Measurements from ENCODE around the gene BASP1. TPM values are rescaled to one million over a fixed set of nuclear protein-coding genes. Genes with fewer than 3 reads are reported as not detected.

Gene BASP1
- total RNA-seq, 3 donors from 2014 or later: 19.9 to 50.1 (median 34.9) TPM

DNA sequence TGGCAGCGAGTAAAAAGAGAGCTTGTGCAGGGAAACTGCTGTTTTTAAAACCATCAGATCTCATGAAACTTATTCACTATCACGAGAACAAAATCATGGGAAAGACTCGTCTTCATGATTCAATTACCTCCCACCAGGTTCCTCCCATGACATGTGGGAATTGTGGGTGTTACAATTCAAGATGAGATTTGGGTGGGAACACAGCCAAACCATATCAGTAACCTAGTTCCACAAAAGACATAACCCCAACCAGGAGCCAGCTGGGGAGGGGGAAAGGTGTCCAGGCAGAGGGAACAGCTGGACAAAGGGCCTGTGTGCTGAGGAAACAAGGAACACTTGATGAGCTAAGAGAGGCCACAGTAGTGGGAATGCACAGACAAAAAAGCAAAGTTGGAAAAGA lies 71.1 kb downstream of the BASP1 start:
- no peaks in the 10 kb centered on the region for H3K27me3 ChIP-seq
- no peak for DNase-seq (ENCODE audit: low spot score in 2 of 2)
- H3K4me1 ChIP-seq: no peaks in the 10 kb centered on the region
- no peak overlapping the region for H3K27ac ChIP-seq
- intact Hi-C loops (cut with DNase I; ENCODE audit: low total_unique reads): no loop called here
- TF ChIP-seq POLR2AphosphoS5 (IDR thresholded peaks at IDR 0.05): no peak
- TF ChIP-seq POLR2A (IDR thresholded peaks at IDR 0.05): no peak
- TF ChIP-seq CTCF (IDR thresholded peaks at IDR 0.05): no peak
- H3K36me3 ChIP-seq: no peaks in the 10 kb centered on the region
- H3K4me3 ChIP-seq: no peak overlapping the region
- no peaks in the 10 kb centered on the region for H3K9me3 ChIP-seq

DNA sequence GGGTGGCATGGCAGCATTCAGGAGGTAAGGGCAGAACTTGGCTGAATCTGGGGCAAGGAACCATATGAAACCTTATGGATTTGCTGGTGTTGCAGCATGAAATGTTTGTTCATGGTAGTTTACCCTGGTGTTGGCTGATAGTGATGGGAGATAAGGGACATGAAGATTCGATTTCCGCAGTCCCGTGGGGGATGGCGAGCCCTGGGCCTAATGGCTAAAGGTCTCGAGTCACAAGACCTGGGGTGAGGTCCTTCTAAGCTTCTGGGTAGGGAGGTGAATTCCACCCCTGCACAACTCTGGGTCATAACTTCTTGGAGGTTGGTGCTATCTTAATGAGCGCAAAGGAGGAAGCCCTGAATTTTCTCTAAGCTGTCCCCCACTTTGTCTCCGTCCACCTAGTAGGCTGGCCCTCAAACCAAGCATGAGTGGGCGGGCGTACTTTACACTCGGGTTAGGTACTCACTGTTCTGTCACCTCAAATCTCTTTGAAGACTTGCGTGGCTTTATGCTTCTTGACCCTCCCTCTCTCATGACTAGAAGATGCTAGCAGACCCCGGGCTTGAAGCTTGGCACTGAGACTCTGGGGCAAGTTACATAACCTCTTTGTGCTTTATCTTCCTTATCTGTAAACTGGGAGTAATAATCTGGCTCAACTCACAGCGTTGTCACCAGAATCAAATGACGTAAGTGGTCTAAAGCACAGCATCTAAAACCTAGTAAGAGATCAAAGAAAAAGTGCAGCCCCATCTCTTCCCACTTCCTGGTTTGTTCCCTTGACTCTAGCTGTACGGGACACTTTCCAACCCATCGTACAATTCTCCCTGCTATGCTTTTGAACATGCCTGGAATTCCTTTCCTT lies 72.5 kb downstream of the BASP1 start:
- intact Hi-C loops (cut with DNase I; ENCODE audit: low total_unique reads): no loop called here
- Histone ChIP-seq H3K27ac (no peak overlapping the region), H3K9me3 (no peaks in the 10 kb centered on the region), H3K4me1 (no peaks in the 10 kb centered on the region), H3K4me3 (no peak overlapping the region), H3K27me3 (no peaks in the 10 kb centered on the region), H3K36me3 (no peaks in the 10 kb centered on the region)
- DNase-seq (ENCODE audit: low spot score in 2 of 2): no peak
- TF ChIP-seq POLR2AphosphoS5 (IDR thresholded peaks at IDR 0.05) (no peak), CTCF (IDR thresholded peaks at IDR 0.05) (no peak), POLR2A (IDR thresholded peaks at IDR 0.05) (no peak)

- Histone ChIP-seq H3K36me3 (no peaks in the 10 kb centered on the region), H3K9me3 (no peaks in the 10 kb centered on the region), H3K27ac (no peak overlapping the region), H3K4me1 (no peaks in the 10 kb centered on the region), H3K4me3 (no peak overlapping the region), H3K27me3 (no peaks in the 10 kb centered on the region)
- no peak for DNase-seq (ENCODE audit: low spot score in 2 of 2)
- intact Hi-C loops (cut with DNase I; ENCODE audit: low total_unique reads): no loop called here
- TF ChIP-seq POLR2AphosphoS5 (IDR thresholded peaks at IDR 0.05): no peak
- no peak for TF ChIP-seq POLR2A (IDR thresholded peaks at IDR 0.05)
- no peak for TF ChIP-seq CTCF (IDR thresholded peaks at IDR 0.05)
Observed at GRCh38 chr5:17290540-17290974, 73.1 kb downstream of the BASP1 start.

- intact Hi-C loops (cut with DNase I; ENCODE audit: low total_unique reads): no loop called here
- Histone ChIP-seq H3K36me3 (no peaks in the 10 kb centered on the region), H3K4me3 (no peak overlapping the region), H3K9me3 (no peaks in the 10 kb centered on the region), H3K27ac (no peak overlapping the region), H3K4me1 (no peaks in the 10 kb centered on the region), H3K27me3 (no peaks in the 10 kb centered on the region)
- no peak for DNase-seq (ENCODE audit: low spot score in 2 of 2)
- no peak for TF ChIP-seq POLR2A (IDR thresholded peaks at IDR 0.05)
- TF ChIP-seq POLR2AphosphoS5 (IDR thresholded peaks at IDR 0.05): no peak
- TF ChIP-seq CTCF (IDR thresholded peaks at IDR 0.05): no peak
Observed at GRCh38 chr5:17292434-17293015, 75.1 kb downstream of the BASP1 start.

DNA sequence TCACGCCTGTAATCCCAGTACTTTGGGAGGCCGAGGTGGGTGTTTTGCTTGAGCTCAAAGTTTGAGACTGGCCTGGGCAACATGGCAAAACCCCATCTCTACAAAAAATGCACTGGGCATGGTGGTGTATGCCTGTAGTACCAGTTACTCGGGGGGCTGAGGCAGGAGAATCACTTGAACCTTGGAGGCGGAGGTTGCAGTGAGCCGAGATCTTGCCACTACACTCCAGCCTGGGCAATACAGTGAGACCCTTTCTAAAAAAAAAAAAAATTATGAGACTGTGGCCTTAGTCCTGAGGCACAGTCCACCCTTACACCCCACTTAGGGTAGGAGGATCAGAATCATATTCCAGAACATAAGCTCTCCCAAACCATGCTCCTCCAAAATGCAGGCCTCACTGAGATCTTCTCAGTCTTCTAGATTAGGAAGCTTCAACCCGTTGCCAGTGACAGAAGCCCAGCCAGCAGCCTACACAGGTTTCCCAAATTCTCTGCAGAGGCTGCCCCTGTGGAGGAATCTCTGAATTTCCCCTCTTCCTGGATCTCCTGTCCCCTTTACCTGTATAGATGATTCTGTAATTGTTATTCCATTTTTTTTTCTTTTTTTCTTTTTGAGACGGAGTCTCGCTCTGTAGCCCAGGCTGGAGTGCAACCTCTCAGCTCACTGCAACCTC lies 77.3 kb downstream of the BASP1 start:
- no peak overlapping the region for H3K4me3 ChIP-seq
- H3K27ac ChIP-seq: no peak overlapping the region
- intact Hi-C loops (cut with DNase I; ENCODE audit: low total_unique reads): no loop called here
- TF ChIP-seq POLR2A (IDR thresholded peaks at IDR 0.05): no peak
- no peak for TF ChIP-seq POLR2AphosphoS5 (IDR thresholded peaks at IDR 0.05)
- no peak for TF ChIP-seq CTCF (IDR thresholded peaks at IDR 0.05)
- DNase-seq (ENCODE audit: low spot score in 2 of 2): no peak
- H3K9me3 ChIP-seq: no peaks in the 10 kb centered on the region
- H3K36me3 ChIP-seq: no peaks in the 10 kb centered on the region
- H3K4me1 ChIP-seq: no peaks in the 10 kb centered on the region
- no peaks in the 10 kb centered on the region for H3K27me3 ChIP-seq
